Hepatocyte (in vitro differentiated cells): Measurements from ENCODE around the gene IFT88. TPM values are rescaled to one million over a fixed set of nuclear protein-coding genes. Genes with fewer than 3 reads are reported as not detected.

Experiments used
- DNase-seq: peaks from one replicate; pipeline ENCODE4 v3.0.0-alpha.2; 2016; ENCODE audit warnings: low spot score
- H2AFZ ChIP-seq: fragments of 200-600 bp; sonication (generic); 2 replicates; pipeline ENCODE4 v1.6.0; 2016; ENCODE audit warnings: antibody characterized with exemption, mild to moderate bottlenecking
- H3K27ac ChIP-seq: fragments of 200-600 bp; sonication (generic); 2 replicates; pipeline ENCODE4 v1.5.1; 2016; ENCODE audit warnings: mild to moderate bottlenecking
- H3K27me3 ChIP-seq: fragments of 200-600 bp; sonication (generic); 2 replicates; pipeline ENCODE4 v1.6.1; 2016
- H3K36me3 ChIP-seq: fragments of 200-600 bp; sonication (generic); replicated peaks from 2 replicates; pipeline ENCODE4 v1.5.1; 2016; ENCODE audit warnings: low read depth; ENCODE audit not compliant: insufficient read depth
- H3K4me1 ChIP-seq: fragments of 200-600 bp; sonication (generic); 2 replicates; pipeline ENCODE4 v1.5.1; 2016; ENCODE audit warnings: mild to moderate bottlenecking, moderate library complexity; ENCODE audit not compliant: insufficient read depth
- H3K4me2 ChIP-seq: fragments of 200-600 bp; sonication (generic); 2 replicates; pipeline ENCODE4 v1.6.0; 2016
- H3K4me3 ChIP-seq: fragments of 200-600 bp; sonication (generic); 2 replicates; pipeline ENCODE4 v1.5.1; 2016; ENCODE audit warnings: mild to moderate bottlenecking
- H3K79me2 ChIP-seq: fragments of 200-600 bp; sonication (generic); 2 replicates; pipeline ENCODE4 v1.6.0; 2017; ENCODE audit warnings: mild to moderate bottlenecking
- H3K9me2 ChIP-seq: fragments of 200-600 bp; sonication (generic); replicated peaks from 2 replicates; pipeline ENCODE4 v1.6.0; 2017; ENCODE audit warnings: mild to moderate bottlenecking; ENCODE audit not compliant: insufficient read depth
- H3K9me3 ChIP-seq: fragments of 200-600 bp; sonication (generic); 2 replicates; pipeline ENCODE4 v1.5.1; 2016; ENCODE audit warnings: low read depth, mild to moderate bottlenecking
- H4K20me1 ChIP-seq: fragments of 200-600 bp; sonication (generic); 2 replicates; pipeline ENCODE4 v1.6.0; 2016; ENCODE audit warnings: mild to moderate bottlenecking; ENCODE audit not compliant: insufficient read depth, poor library complexity, severe bottlenecking
- EZH2 ChIP-seq: fragments of 200-600 bp; sonication (generic); IDR thresholded peaks from 2 replicates; pipeline ENCODE4 v1.6.1; 2016; ENCODE audit warnings: antibody characterized with exemption, mild to moderate bottlenecking, borderline replicate concordance
- EZH2phosphoT487 ChIP-seq: fragments of 200-600 bp; sonication (generic); IDR thresholded peaks from one replicate; pipeline ENCODE4 v1.6.1; 2018; ENCODE audit warnings: antibody characterized with exemption, mild to moderate bottlenecking, low read depth, moderate library complexity; ENCODE audit not compliant: unreplicated experiment, severe bottlenecking
- WGBS: methylation state at CpG from one replicate; pipeline ENCODE4 v1.1.6; 2016; ENCODE audit warnings: low lambda C conversion rate; ENCODE audit errors: missing lambda C conversion rate; 5-methylcytosine and 5-hydroxymethylcytosine counted together
- polyA plus RNA-seq: library from polyadenylated mRNA; unstranded; fragments of >200 nt; fragmentation: Nextera tagmentation; extraction: Ambion mirVana; gene quantifications from 2 replicates; pipeline ENCODE4 v1.2.1, GENCODE V29; 2016
- total RNA-seq: library from RNA; depleted of rRNA; stranded (reverse); fragments of >200 nt; gene quantifications from 2 replicates; pipeline ENCODE4 v1.2.3, GENCODE V29; 2014
- TF ChIP-seq, protein P1 (sequence below): fragments of 200-600 bp; sonication (generic); IDR thresholded peaks from 2 replicates; pipeline ENCODE4 v1.5.1; 2016; ENCODE audit warnings: antibody characterized with exemption, mild to moderate bottlenecking; ENCODE audit not compliant: poor library complexity

IFT88 gene, protein sequence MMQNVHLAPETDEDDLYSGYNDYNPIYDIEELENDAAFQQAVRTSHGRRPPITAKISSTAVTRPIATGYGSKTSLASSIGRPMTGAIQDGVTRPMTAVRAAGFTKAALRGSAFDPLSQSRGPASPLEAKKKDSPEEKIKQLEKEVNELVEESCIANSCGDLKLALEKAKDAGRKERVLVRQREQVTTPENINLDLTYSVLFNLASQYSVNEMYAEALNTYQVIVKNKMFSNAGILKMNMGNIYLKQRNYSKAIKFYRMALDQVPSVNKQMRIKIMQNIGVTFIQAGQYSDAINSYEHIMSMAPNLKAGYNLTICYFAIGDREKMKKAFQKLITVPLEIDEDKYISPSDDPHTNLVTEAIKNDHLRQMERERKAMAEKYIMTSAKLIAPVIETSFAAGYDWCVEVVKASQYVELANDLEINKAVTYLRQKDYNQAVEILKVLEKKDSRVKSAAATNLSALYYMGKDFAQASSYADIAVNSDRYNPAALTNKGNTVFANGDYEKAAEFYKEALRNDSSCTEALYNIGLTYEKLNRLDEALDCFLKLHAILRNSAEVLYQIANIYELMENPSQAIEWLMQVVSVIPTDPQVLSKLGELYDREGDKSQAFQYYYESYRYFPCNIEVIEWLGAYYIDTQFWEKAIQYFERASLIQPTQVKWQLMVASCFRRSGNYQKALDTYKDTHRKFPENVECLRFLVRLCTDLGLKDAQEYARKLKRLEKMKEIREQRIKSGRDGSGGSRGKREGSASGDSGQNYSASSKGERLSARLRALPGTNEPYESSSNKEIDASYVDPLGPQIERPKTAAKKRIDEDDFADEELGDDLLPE
- 16.9 and 19.2 TPM in 2 replicates for total RNA-seq
- polyA plus RNA-seq: 9.2 and 16.5 TPM in 2 replicates

DNA sequence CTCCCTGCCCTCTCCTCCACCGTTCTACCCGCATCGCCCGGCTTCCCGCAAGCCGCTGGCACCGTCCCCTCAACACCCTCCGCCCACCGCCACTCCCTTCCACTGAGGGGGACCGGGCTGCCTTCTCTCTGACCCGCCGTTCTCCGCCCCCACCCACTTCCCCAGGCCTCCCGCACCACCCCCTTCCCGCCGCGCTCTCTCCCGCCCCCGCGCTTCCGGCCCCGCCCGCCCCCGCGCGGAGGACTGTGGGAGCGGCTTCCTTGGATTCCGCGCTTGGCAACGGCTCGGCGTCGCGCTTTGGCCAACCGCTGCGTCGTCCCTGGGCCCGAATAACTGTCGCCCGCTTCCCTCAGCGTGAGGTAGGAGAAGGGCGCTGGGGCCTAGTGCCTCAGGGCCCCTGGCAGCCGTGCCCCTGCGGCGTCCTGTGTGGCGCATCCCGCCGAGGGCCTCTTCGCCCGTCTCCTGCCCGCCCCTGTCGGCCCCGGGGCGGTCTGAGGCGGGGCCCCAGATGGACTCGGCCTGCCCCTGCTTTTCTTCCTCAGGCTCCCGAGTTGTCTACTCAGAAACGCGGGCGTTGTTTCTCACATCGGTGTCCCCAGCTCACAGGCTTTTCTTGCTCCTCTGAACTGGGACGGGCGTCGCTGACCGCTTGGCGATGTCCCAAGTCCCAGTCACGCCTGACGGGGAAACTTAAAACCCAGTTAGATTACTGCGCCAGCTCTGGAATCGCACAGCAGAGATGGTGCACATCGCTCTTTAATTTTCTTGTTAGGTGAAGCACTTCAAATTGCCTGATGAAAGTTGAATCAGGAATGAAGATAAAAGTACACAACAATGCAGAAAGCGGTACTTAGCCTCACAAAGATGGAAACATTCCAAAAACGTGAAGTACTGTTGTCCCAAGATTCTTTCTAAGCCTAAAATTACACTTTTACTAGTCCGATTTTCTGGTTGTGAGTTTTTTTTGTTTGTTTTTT is at the start of gene IFT88:
Gene IFT88, plus strand, starts transcription at position 260 of the 977 bp plus-strand sequence. CDS start 7,229 bp downstream, outside the sequence.
- TF ChIP-seq, protein P1, sequence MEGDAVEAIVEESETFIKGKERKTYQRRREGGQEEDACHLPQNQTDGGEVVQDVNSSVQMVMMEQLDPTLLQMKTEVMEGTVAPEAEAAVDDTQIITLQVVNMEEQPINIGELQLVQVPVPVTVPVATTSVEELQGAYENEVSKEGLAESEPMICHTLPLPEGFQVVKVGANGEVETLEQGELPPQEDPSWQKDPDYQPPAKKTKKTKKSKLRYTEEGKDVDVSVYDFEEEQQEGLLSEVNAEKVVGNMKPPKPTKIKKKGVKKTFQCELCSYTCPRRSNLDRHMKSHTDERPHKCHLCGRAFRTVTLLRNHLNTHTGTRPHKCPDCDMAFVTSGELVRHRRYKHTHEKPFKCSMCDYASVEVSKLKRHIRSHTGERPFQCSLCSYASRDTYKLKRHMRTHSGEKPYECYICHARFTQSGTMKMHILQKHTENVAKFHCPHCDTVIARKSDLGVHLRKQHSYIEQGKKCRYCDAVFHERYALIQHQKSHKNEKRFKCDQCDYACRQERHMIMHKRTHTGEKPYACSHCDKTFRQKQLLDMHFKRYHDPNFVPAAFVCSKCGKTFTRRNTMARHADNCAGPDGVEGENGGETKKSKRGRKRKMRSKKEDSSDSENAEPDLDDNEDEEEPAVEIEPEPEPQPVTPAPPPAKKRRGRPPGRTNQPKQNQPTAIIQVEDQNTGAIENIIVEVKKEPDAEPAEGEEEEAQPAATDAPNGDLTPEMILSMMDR: no peak
- TF ChIP-seq EZH2 (no peak), EZH2phosphoT487 (no peak)
- Histone ChIP-seq H3K79me2 (peaks cover 37% of the 10 kb centered on the region), H4K20me1 (no peaks in the 10 kb centered on the region), H3K4me2 (peak within 1 kb of the TSS; percentile 89), H3K4me1 (peaks cover 7% of the 10 kb centered on the region), H2AFZ (peak within 1 kb of the TSS; percentile 72), H3K27me3 (no peaks in the 10 kb centered on the region), H3K36me3 (no peaks in the 10 kb centered on the region), H3K27ac (peak within 1 kb of the TSS; percentile 97), H3K9me2 (no peaks in the 10 kb centered on the region), H3K4me3 (peak within 1 kb of the TSS; percentile 63), H3K9me3 (no peaks in the 10 kb centered on the region)
- WGBS: 3% methylated on average over 48 of the region's 74 CpGs
- peak; percentile 97 for DNase-seq

DNA sequence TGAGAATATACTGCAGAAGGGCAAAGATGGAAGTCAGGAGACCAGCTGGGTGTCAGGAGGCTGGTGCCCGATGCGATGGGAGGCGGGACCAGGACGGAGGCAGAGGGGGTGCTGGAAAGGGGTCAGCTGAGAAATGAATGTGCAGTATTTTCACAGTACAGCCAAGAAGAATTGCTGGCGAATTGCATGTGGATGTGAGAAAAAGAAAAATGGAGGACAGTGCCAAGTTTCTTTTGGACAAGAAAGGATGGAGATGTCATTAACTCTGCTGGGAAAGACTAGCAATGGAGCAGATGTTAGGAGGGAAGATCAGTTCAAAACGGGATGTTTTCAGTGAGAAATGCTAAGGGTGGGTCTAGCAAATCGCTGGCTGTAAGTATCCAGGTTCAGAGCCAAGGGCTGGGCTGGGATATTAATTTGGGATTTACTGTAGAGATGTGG is 48.3 kb upstream of the IFT88 start:
- Histone ChIP-seq H3K36me3 (no peaks in the 10 kb centered on the region), H3K79me2 (peaks cover 20% of the 10 kb centered on the region), H3K4me2 (no peak overlapping the region), H3K4me1 (peaks cover 10% of the 10 kb centered on the region), H4K20me1 (no peaks in the 10 kb centered on the region), H3K9me2 (no peaks in the 10 kb centered on the region), H3K9me3 (no peaks in the 10 kb centered on the region), H3K27me3 (no peaks in the 10 kb centered on the region), H3K27ac (peak overlapping the region; percentile 12), H3K4me3 (no peak overlapping the region), H2AFZ (no peak overlapping the region)
- TF ChIP-seq, protein P1: no peak
- TF ChIP-seq EZH2phosphoT487: no peak
- no peak for TF ChIP-seq EZH2
- WGBS: 90% methylated on average over 7 of the region's 7 CpGs
- no peak for DNase-seq

DNA sequence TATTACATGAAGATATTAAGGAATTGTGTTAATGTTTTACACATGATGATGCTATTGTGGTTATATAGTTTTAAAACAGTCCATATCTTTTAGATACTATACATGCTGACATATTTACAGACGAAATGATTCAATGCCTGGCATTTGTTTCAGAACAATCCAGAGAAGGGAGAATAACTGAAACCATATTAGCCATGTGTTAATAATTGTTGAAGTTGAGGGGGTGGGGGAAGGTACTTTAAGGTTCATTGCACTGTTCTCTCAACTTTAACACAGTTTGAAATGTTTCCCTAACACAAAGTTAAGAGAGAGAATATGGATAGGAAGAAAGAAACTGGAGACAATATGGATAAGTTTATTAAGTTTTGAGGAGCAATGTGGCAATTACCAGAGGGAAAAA is 47.1 kb upstream of the IFT88 start:
- H4K20me1 ChIP-seq: no peaks in the 10 kb centered on the region
- peak overlapping the region; percentile 74 for H3K27ac ChIP-seq
- TF ChIP-seq, protein P1: no peak
- TF ChIP-seq EZH2phosphoT487: no peak
- no peak for TF ChIP-seq EZH2
- H3K36me3 ChIP-seq: no peaks in the 10 kb centered on the region
- no peaks in the 10 kb centered on the region for H3K27me3 ChIP-seq
- peak; percentile 34 for DNase-seq
- no peaks in the 10 kb centered on the region for H3K9me2 ChIP-seq
- 40% methylated on average over 1 of the region's 1 CpG for WGBS
- peak overlapping the region; percentile 59 for H3K4me2 ChIP-seq
- H3K79me2 ChIP-seq: peaks cover 27% of the 10 kb centered on the region
- H2AFZ ChIP-seq: no peak overlapping the region
- H3K4me1 ChIP-seq: peaks cover 17% of the 10 kb centered on the region
- no peak overlapping the region for H3K4me3 ChIP-seq
- H3K9me3 ChIP-seq: no peaks in the 10 kb centered on the region
